Measurements from ENCODE around the gene CD300A.

CD300A gene

DNA sequence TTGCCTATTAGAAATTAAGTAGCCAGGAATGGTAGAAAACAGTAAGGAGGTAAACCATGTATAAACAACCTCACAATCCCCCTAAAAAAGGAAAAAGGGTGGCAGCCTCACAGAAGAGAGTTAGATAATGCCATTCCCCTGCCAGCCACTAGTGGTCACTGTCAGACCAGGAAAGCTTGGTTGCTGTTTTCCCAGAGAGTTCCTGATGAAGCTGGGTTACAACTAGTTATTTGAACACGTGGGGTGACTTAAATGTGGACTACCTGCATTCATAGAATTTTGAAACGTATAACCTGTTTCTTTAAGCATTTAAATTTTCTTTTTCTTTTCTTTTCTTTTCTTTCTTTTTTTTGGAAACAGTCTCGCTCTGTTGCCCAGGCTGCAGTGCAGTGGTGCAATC lies 28.7 kb upstream of the CD300A start:
- no peak overlapping the region for H3K27ac ChIP-seq (ENCODE audit: extremely low read depth, low read depth, low read length)
- CTCF ChIA-PET = interaction anchor here (0.6 to 7.1 kb wide), 26 partner anchors 8 to 989 kb away, joined by 3 to 151 read pairs (median 4); partner anchors contain the start of gene GPR142
- TF ChIP-seq ZNF423 (tag by site-specific recombination; IDR thresholded peaks at IDR 0.05) (no peak), MYNN (tag by site-specific recombination; IDR thresholded peaks at IDR 0.05; ENCODE audit: borderline replicate concordance) (no peak), TRIM28 (IDR thresholded peaks at IDR 0.05; ENCODE audit: borderline replicate concordance, low read length) (peak; percentile 59; the same call in 1 of the 2 replicates), ZNF660 (tag by site-specific recombination; IDR thresholded peaks at IDR 0.05) (0 out of 2 replicates have a peak, but pooled peaks have one; percentile 20), SETDB1 (IDR thresholded peaks at IDR 0.05; ENCODE audit: insufficient read length, low read length) (peak; percentile 82), ZNF654 (tag by site-specific recombination; IDR thresholded peaks at IDR 0.05; ENCODE audit: low read depth) (peak; percentile 46), ZNF610 (tag by site-specific recombination; IDR thresholded peaks at IDR 0.05; ENCODE audit: borderline replicate concordance) (0 out of 2 replicates have a peak, but pooled peaks have one; percentile 58), ZNF2 (tag by site-specific recombination; IDR thresholded peaks at IDR 0.05) (peak; percentile 98), WT1 (tag by site-specific recombination; IDR thresholded peaks at IDR 0.05) (no peak)
- no peak overlapping the region for H3K4me3 ChIP-seq (ENCODE audit: low read depth, low read length)
- H3K36me3 ChIP-seq (ENCODE audit: control insufficient read depth in 2 of 2, insufficient read depth in 1 of 2, low read length in 2 of 2) = peaks cover 0 to 17% of the 10 kb centered on the region in 2 experiments; a peak in 2 of 3 replicates
- H3K9me3 ChIP-seq (ENCODE audit: control insufficient read depth, insufficient read depth, low read depth, low read length) = no peaks in the 10 kb centered on the region
- POLR2A ChIA-PET = interaction anchor here (0.6 to 1.4 kb wide), 3 partner anchors 10 to 18 kb away, joined by 3 to 5 read pairs (median 5); no protein-coding TSS in a partner anchor
- H3K4me1 ChIP-seq (ENCODE audit: control insufficient read depth, insufficient read depth, low read length) = peaks cover 2% of the 10 kb centered on the region; the same call in 1 of the 2 replicates

DNA sequence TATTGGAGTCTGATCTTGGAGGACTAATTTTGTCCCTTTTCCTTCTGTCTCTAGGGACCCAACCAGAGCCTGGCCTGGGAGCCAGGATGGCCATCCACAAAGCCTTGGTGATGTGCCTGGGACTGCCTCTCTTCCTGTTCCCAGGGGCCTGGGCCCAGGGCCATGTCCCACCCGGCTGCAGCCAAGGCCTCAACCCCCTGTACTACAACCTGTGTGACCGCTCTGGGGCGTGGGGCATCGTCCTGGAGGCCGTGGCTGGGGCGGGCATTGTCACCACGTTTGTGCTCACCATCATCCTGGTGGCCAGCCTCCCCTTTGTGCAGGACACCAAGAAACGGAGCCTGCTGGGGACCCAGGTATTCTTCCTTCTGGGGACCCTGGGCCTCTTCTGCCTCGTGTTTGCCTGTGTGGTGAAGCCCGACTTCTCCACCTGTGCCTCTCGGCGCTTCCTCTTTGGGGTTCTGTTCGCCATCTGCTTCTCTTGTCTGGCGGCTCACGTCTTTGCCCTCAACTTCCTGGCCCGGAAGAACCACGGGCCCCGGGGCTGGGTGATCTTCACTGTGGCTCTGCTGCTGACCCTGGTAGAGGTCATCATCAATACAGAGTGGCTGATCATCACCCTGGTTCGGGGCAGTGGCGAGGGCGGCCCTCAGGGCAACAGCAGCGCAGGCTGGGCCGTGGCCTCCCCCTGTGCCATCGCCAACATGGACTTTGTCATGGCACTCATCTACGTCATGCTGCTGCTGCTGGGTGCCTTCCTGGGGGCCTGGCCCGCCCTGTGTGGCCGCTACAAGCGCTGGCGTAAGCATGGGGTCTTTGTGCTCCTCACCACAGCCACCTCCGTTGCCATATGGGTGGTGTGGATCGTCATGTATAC lies 26.5 kb upstream of the CD300A start:
- Histone ChIP-seq H3K27ac (ENCODE audit: extremely low read depth, low read depth, low read length) (no peak overlapping the region), H3K9me3 (ENCODE audit: control insufficient read depth, insufficient read depth, low read depth, low read length) (no peaks in the 10 kb centered on the region), H3K36me3 (ENCODE audit: control insufficient read depth in 2 of 2, insufficient read depth in 1 of 2, low read length in 2 of 2) (peaks cover 0 to 21% of the 10 kb centered on the region in 2 experiments; a peak in 2 of 3 replicates), H3K4me3 (ENCODE audit: low read depth, low read length) (no peak overlapping the region), H3K4me1 (ENCODE audit: control insufficient read depth, insufficient read depth, low read length) (peaks cover 5% of the 10 kb centered on the region; the same call in 1 of the 2 replicates)
- ChIA-PET CTCF (interaction anchor here (1.0 to 7.1 kb wide), 4 partner anchors 10 to 71 kb away, joined by 3 to 151 read pairs (median 6); no protein-coding TSS in a partner anchor), POLR2A (no interaction called here)
- TF ChIP-seq ZSCAN30 (tag by site-specific recombination; IDR thresholded peaks at IDR 0.05) (no peak), ZNF701 (tag by site-specific recombination; IDR thresholded peaks at IDR 0.05) (no peak), SETDB1 (IDR thresholded peaks at IDR 0.05; ENCODE audit: insufficient read length, low read length) (no peak), ZFP3 (tag by site-specific recombination; IDR thresholded peaks at IDR 0.05; ENCODE audit: low read depth) (no peak), GFI1B (tag by site-specific recombination; IDR thresholded peaks at IDR 0.05) (no peak), ZNF791 (tag by site-specific recombination; IDR thresholded peaks at IDR 0.05) (no peak), TCF7L2 (IDR thresholded peaks at IDR 0.05; ENCODE audit: borderline replicate concordance, low read depth, low read length) (no peak)
- TF ChIP-seq, protein P1, sequence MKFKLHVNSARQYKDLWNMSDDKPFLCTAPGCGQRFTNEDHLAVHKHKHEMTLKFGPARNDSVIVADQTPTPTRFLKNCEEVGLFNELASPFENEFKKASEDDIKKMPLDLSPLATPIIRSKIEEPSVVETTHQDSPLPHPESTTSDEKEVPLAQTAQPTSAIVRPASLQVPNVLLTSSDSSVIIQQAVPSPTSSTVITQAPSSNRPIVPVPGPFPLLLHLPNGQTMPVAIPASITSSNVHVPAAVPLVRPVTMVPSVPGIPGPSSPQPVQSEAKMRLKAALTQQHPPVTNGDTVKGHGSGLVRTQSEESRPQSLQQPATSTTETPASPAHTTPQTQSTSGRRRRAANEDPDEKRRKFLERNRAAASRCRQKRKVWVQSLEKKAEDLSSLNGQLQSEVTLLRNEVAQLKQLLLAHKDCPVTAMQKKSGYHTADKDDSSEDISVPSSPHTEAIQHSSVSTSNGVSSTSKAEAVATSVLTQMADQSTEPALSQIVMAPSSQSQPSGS (tag by site-specific recombination; IDR thresholded peaks at IDR 0.05; ENCODE audit: low read depth) = no peak
- TF ChIP-seq, protein P2, sequence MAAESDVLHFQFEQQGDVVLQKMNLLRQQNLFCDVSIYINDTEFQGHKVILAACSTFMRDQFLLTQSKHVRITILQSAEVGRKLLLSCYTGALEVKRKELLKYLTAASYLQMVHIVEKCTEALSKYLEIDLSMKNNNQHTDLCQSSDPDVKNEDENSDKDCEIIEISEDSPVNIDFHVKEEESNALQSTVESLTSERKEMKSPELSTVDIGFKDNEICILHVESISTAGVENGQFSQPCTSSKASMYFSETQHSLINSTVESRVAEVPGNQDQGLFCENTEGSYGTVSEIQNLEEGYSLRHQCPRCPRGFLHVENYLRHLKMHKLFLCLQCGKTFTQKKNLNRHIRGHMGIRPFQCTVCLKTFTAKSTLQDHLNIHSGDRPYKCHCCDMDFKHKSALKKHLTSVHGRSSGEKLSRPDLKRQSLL (tag by site-specific recombination; IDR thresholded peaks at IDR 0.05) = no peak
- TF ChIP-seq, protein P3, sequence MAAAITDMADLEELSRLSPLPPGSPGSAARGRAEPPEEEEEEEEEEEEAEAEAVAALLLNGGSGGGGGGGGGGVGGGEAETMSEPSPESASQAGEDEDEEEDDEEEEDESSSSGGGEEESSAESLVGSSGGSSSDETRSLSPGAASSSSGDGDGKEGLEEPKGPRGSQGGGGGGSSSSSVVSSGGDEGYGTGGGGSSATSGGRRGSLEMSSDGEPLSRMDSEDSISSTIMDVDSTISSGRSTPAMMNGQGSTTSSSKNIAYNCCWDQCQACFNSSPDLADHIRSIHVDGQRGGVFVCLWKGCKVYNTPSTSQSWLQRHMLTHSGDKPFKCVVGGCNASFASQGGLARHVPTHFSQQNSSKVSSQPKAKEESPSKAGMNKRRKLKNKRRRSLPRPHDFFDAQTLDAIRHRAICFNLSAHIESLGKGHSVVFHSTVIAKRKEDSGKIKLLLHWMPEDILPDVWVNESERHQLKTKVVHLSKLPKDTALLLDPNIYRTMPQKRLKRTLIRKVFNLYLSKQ (tag by site-specific recombination; IDR thresholded peaks at IDR 0.05; ENCODE audit: borderline replicate concordance) = no peak
- TF ChIP-seq, protein P4, sequence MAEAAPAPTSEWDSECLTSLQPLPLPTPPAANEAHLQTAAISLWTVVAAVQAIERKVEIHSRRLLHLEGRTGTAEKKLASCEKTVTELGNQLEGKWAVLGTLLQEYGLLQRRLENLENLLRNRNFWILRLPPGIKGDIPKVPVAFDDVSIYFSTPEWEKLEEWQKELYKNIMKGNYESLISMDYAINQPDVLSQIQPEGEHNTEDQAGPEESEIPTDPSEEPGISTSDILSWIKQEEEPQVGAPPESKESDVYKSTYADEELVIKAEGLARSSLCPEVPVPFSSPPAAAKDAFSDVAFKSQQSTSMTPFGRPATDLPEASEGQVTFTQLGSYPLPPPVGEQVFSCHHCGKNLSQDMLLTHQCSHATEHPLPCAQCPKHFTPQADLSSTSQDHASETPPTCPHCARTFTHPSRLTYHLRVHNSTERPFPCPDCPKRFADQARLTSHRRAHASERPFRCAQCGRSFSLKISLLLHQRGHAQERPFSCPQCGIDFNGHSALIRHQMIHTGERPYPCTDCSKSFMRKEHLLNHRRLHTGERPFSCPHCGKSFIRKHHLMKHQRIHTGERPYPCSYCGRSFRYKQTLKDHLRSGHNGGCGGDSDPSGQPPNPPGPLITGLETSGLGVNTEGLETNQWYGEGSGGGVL (tag by site-specific recombination; IDR thresholded peaks at IDR 0.05) = no peak
